HepG2 (cell line): ENCODE results near the gene CTDSPL2. TPM values are rescaled to one million over a fixed set of nuclear protein-coding genes. Genes with fewer than 3 reads are reported as not detected.

Experiments used
- BORCS8-MEF2B ChIP-seq: sonication (generic); formaldehyde crosslinking; IDR thresholded peaks from 2 replicates; pipeline ENCODE4 v1.8.0; 2022; ENCODE audit warnings: mild to moderate bottlenecking, missing genetic modification reagents
- ETV6 ChIP-seq: sonication (generic); formaldehyde crosslinking; conservative IDR thresholded peaks from 2 replicates; pipeline ENCODE4 v1.4.0; 2020; ENCODE audit warnings: missing genetic modification reagents
- HDAC2 ChIP-seq: sonication (generic); formaldehyde crosslinking; IDR thresholded peaks from 2 replicates; pipeline ENCODE4 v1.4.0; 2020; ENCODE audit warnings: missing genetic modification reagents
- NKX3-1 ChIP-seq: sonication (generic); formaldehyde crosslinking; IDR thresholded peaks from 2 replicates; pipeline ENCODE4 v1.5.0; 2020; ENCODE audit warnings: missing genetic modification reagents
- RFXAP ChIP-seq: sonication (generic); formaldehyde crosslinking; IDR thresholded peaks from 2 replicates; pipeline ENCODE4 v1.4.0; 2020; ENCODE audit warnings: missing genetic modification reagents, borderline replicate concordance
- SPEN ChIP-seq: sonication (generic); formaldehyde crosslinking; IDR thresholded peaks from 2 replicates; pipeline ENCODE4 v1.5.1; 2020; ENCODE audit warnings: low read depth, mild to moderate bottlenecking, missing genetic modification reagents
- ZNF24 ChIP-seq: fragments of 450-650 bp; IDR thresholded peaks from 2 replicates; pipeline ENCODE4 v1.6.1; 2017; ENCODE audit warnings: antibody characterized with exemption, mild to moderate bottlenecking
- ZNF468 ChIP-seq: sonication (generic); formaldehyde crosslinking; IDR thresholded peaks from 2 replicates; pipeline ENCODE4 v1.8.0; 2022; ENCODE audit warnings: mild to moderate bottlenecking, moderate library complexity, missing genetic modification reagents
- ZNF496 ChIP-seq: sonication (generic); formaldehyde crosslinking; IDR thresholded peaks from 2 replicates; pipeline ENCODE4 v1.8.1; 2023; ENCODE audit warnings: mild to moderate bottlenecking, moderate library complexity, missing genetic modification reagents; ENCODE audit not compliant: insufficient replicate concordance
- ZNF546 ChIP-seq: sonication (generic); formaldehyde crosslinking; conservative IDR thresholded peaks from 2 replicates; pipeline ENCODE4 v1.8.1; 2023; ENCODE audit warnings: mild to moderate bottlenecking, missing genetic modification reagents
- ZSCAN12 ChIP-seq: sonication (generic); formaldehyde crosslinking; IDR thresholded peaks from 2 replicates; pipeline ENCODE4 v1.9.0; 2021; ENCODE audit warnings: mild to moderate bottlenecking, missing genetic modification reagents
- polyA plus RNA-seq, 8 experiments: library from polyadenylated mRNA; depleted of rRNA in 3 of 8; stranded (reverse) in 7 of 8; unstranded in 1 of 8; fragments of >200 nt; fragmentation: Illumina TruSeq in 4 of 8; extraction: Trizol in 4 of 8; gene quantifications; 2 replicates each; pipeline versions ENCODE4 v1.2.1 to v1.2.3, GENCODE V29; 2011 to 2016; ENCODE audit warnings: low read depth in 4 of 8, missing spikeins in 1 of 8, mixed read lengths in 1 of 8; ENCODE audit not compliant: insufficient read depth in 1 of 8
- total RNA-seq, 5 experiments: library from RNA; depleted of rRNA; stranded (reverse); fragments of >200 nt; fragmentation: Illumina TruSeq; extraction: Trizol; gene quantifications; 2 replicates each; pipeline ENCODE4 v1.2.3, GENCODE V29; 2016; ENCODE audit warnings: low read depth in 1 of 5
- TF ChIP-seq, protein P1 (sequence below): IDR thresholded peaks from 2 replicates; pipeline ENCODE4 v1.4.0; 2020; ENCODE audit warnings: mild to moderate bottlenecking, missing genetic modification reagents
- TF ChIP-seq, protein P2 (sequence below): sonication (generic); formaldehyde crosslinking; IDR thresholded peaks from 2 replicates; pipeline ENCODE4 v1.5.0; 2020; ENCODE audit warnings: missing genetic modification reagents, mild to moderate bottlenecking, borderline replicate concordance
- TF ChIP-seq, protein P3 (sequence below): sonication (generic); formaldehyde crosslinking; conservative IDR thresholded peaks from 2 replicates; pipeline ENCODE4 v1.5.0; 2020; ENCODE audit warnings: missing genetic modification reagents
- TF ChIP-seq, protein P4 (sequence below): sonication (generic); formaldehyde crosslinking; IDR thresholded peaks from 2 replicates; pipeline ENCODE4; 2020; ENCODE audit warnings: missing genetic modification reagents, mild to moderate bottlenecking, borderline replicate concordance
- TF ChIP-seq, protein P5 (sequence below), 2 experiments: sonication (generic) in 1 of 2; formaldehyde crosslinking in 1 of 2; IDR thresholded peaks; 2 replicates each; pipeline versions ENCODE4 v1.5.1 to v1.6.1; 2011 to 2020; ENCODE audit warnings: borderline replicate concordance in 1 of 2, low read depth in 1 of 2, low read length in 1 of 2, mild to moderate bottlenecking in 1 of 2, missing genetic modification reagents in 1 of 2, moderate library complexity in 1 of 2

CTDSPL2 gene
- total and polyA plus RNA-seq, 2 of the 13 experiments (the other 11 are each of a cell fraction or from before 2014, with no cell fraction given), result 37.4 to 56.2 TPM

DNA sequence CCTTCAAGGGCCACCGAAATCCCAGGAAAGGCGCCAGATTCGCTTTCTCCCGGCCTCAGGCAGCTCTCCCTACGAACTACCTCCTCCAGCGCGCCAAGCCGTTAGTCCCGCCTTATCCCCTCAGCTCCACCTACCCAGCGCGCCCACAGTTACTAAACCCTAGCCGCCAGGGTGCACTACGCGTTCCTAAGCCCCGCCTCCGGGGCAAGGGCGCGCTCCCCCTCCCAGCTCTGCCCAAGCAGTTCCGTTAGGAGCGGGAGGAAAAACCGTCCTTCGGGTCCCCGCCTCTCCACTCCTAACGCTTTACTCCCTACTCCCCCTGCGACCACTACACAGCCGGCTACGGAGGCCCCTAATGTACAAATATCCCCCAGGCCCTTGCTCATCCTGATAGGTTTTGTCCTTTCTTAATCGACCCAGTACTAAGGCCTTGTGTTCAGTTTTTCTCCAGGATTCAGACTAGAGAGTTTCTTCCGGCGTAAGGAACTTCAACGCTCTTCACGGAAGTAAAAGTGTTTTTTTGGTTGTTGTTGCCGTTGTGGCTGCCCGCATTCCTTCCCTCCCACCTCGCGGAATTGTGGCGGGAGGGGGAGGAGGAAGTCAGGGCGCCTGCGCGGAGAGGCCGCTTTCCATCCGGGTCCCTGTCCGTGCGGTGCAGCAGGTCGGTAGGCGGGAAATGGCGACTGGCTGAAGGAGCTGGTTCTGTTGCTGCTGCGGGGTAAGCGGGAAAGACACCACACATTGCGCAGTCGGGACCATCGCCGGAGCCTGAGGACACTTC, at the start of gene CTDSPL2 (continued):
- TF ChIP-seq, protein P1, sequence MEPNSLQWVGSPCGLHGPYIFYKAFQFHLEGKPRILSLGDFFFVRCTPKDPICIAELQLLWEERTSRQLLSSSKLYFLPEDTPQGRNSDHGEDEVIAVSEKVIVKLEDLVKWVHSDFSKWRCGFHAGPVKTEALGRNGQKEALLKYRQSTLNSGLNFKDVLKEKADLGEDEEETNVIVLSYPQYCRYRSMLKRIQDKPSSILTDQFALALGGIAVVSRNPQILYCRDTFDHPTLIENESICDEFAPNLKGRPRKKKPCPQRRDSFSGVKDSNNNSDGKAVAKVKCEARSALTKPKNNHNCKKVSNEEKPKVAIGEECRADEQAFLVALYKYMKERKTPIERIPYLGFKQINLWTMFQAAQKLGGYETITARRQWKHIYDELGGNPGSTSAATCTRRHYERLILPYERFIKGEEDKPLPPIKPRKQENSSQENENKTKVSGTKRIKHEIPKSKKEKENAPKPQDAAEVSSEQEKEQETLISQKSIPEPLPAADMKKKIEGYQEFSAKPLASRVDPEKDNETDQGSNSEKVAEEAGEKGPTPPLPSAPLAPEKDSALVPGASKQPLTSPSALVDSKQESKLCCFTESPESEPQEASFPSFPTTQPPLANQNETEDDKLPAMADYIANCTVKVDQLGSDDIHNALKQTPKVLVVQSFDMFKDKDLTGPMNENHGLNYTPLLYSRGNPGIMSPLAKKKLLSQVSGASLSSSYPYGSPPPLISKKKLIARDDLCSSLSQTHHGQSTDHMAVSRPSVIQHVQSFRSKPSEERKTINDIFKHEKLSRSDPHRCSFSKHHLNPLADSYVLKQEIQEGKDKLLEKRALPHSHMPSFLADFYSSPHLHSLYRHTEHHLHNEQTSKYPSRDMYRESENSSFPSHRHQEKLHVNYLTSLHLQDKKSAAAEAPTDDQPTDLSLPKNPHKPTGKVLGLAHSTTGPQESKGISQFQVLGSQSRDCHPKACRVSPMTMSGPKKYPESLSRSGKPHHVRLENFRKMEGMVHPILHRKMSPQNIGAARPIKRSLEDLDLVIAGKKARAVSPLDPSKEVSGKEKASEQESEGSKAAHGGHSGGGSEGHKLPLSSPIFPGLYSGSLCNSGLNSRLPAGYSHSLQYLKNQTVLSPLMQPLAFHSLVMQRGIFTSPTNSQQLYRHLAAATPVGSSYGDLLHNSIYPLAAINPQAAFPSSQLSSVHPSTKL (CRISPR knock-in tag), result no peak; the same call in 1 of the 2 replicates
- TF ChIP-seq ZNF24 (0 out of 2 replicates have a peak, but pooled peaks have one; percentile 14), RFXAP (CRISPR knock-in tag) (peak; percentile 25; the same call in 1 of the 2 replicates), ZNF546 (CRISPR knock-in tag) (no peak), BORCS8-MEF2B (peak; percentile 59; the same call in 1 of the 2 replicates), ZNF468 (CRISPR knock-in tag) (no peak), HDAC2 (peak; percentile 60; the same call in 1 of the 2 replicates), SPEN (CRISPR knock-in tag) (no peak; the same call in none of the 2 replicates), ZSCAN12 (CRISPR knock-in tag) (no peak), ETV6 (CRISPR knock-in tag) (no peak), ZNF496 (no peak), NKX3-1 (CRISPR knock-in tag) (0 out of 2 replicates have a peak, but pooled peaks have one; percentile 50)
- TF ChIP-seq, protein P2, sequence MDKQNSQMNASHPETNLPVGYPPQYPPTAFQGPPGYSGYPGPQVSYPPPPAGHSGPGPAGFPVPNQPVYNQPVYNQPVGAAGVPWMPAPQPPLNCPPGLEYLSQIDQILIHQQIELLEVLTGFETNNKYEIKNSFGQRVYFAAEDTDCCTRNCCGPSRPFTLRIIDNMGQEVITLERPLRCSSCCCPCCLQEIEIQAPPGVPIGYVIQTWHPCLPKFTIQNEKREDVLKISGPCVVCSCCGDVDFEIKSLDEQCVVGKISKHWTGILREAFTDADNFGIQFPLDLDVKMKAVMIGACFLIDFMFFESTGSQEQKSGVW (CRISPR knock-in tag), result no peak
- TF ChIP-seq, protein P3, sequence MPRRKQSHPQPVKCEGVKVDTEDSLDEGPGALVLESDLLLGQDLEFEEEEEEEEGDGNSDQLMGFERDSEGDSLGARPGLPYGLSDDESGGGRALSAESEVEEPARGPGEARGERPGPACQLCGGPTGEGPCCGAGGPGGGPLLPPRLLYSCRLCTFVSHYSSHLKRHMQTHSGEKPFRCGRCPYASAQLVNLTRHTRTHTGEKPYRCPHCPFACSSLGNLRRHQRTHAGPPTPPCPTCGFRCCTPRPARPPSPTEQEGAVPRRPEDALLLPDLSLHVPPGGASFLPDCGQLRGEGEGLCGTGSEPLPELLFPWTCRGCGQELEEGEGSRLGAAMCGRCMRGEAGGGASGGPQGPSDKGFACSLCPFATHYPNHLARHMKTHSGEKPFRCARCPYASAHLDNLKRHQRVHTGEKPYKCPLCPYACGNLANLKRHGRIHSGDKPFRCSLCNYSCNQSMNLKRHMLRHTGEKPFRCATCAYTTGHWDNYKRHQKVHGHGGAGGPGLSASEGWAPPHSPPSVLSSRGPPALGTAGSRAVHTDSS (CRISPR knock-in tag), result no peak
- TF ChIP-seq, protein P4, sequence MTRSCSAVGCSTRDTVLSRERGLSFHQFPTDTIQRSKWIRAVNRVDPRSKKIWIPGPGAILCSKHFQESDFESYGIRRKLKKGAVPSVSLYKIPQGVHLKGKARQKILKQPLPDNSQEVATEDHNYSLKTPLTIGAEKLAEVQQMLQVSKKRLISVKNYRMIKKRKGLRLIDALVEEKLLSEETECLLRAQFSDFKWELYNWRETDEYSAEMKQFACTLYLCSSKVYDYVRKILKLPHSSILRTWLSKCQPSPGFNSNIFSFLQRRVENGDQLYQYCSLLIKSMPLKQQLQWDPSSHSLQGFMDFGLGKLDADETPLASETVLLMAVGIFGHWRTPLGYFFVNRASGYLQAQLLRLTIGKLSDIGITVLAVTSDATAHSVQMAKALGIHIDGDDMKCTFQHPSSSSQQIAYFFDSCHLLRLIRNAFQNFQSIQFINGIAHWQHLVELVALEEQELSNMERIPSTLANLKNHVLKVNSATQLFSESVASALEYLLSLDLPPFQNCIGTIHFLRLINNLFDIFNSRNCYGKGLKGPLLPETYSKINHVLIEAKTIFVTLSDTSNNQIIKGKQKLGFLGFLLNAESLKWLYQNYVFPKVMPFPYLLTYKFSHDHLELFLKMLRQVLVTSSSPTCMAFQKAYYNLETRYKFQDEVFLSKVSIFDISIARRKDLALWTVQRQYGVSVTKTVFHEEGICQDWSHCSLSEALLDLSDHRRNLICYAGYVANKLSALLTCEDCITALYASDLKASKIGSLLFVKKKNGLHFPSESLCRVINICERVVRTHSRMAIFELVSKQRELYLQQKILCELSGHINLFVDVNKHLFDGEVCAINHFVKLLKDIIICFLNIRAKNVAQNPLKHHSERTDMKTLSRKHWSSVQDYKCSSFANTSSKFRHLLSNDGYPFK (CRISPR knock-in tag), result peak; percentile 73; the same call in 1 of the 2 replicates
- TF ChIP-seq, protein P5, sequence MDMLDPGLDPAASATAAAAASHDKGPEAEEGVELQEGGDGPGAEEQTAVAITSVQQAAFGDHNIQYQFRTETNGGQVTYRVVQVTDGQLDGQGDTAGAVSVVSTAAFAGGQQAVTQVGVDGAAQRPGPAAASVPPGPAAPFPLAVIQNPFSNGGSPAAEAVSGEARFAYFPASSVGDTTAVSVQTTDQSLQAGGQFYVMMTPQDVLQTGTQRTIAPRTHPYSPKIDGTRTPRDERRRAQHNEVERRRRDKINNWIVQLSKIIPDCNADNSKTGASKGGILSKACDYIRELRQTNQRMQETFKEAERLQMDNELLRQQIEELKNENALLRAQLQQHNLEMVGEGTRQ (IDR thresholded peaks at IDR 0.05; ENCODE audit: low read depth, low read length), result no peak
- TF ChIP-seq, protein P5 (CRISPR knock-in tag; IDR thresholded peaks at IDR 0.05; ENCODE audit: borderline replicate concordance), result peak; percentile 42; the same call in 1 of the 2 replicates
